Frontal cortex (tissue), 4 donors: ENCODE data around the gene MMP21. TPM values are rescaled to one million over a fixed set of nuclear protein-coding genes. Genes with fewer than 3 reads are reported as not detected.

ENCODE experiments used
- DNase-seq, 2 donors: peaks; one replicate each; pipeline ENCODE4 v3.0.0; 2012; ENCODE audit warnings: low spot score in 2 of 2
- FAIRE-seq: peaks from 2 replicates; lab custom pipeline; 2012; peaks lifted over from hg19 to GRCh38; lab: Jason Lieb, UNC
- small RNA-seq: library from RNA; depleted of rRNA; stranded (forward); fragments of <200 nt; gene quantifications from one replicate; pipeline ENCODE3, GENCODE V24; 2014
- total RNA-seq: library from RNA; depleted of rRNA; stranded (reverse); fragments of >200 nt; gene quantifications from one replicate; pipeline ENCODE4 v1.2.3, GENCODE V29; 2014
- donor health status: control.
- donor health status: control.
- donor health status: control.

MMP21 gene
- total RNA-seq, 1 donor from 2014 or later: 0.41 TPM

DNA sequence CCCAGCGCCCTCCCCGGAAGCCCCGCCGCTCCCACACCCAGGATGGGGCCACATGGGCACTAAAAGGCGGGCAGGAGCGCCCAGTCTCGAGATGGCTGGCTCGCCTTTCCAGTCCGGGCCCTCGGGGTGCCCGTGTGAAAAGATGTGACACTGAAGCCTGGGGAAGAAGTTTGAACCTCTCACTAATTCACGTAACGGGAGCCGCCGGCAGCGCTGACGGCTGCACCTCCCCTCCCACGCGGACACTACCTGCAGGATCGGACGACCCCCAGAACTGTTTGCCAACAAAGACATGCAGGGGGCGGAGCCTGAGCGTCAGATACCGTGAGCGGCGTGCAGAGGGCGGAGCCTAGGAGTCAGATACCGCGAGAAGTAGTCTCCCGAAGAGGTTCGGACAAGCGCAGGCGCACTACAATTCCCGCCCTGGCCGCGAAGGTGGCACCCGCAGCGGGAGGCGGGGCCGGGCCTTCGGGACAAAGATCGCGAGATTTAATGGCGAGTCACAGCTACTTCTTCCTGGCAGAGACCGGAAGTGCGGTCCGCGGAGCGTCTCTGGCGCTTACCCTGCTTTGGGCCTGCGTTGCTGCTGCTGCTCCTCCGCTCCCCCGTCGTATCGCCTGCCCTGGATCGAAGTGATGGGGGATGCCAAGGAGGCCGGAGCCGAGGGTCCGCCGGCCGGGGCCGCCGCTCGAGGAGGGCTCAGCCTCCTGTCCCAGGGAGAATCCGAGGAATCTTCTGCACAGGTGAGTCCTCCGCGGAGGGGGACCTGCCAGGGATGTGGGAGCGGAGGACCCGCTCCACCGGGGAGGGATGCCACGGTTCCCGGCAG is 56.2 kb downstream of the MMP21 start, which contains the start of gene EDRF1:
Gene EDRF1 (plus strand): TSS at position 537 of the 829 bp plus-strand sequence. CDS start 99 bp downstream, at position 636.
- DNase-seq (peak; percentile 86 to 95), FAIRE-seq (no peak)

Small RNA genes within 50 kb of the gene (small RNA-seq; reads per million reads assigned to genes)
- gene MIR4484: 0.10 reads per million

Other genes with a start within 250 kb of the MMP21 start
- 0.41 TPM for gene TEX36, start 92.7 kb downstream of the MMP21 start, total RNA-seq
- gene EDRF1, start 56.1 kb downstream of the MMP21 start, total RNA-seq: 45.2 TPM
- gene UROS, start 47.4 kb upstream of the MMP21 start, total RNA-seq: 51.4 TPM
- gene BCCIP, start 47.7 kb upstream of the MMP21 start, total RNA-seq: 35.9 TPM
- gene DHX32, start 105.5 kb upstream of the MMP21 start, total RNA-seq: 24.9 TPM
- gene FANK1, start 120.7 kb upstream of the MMP21 start, total RNA-seq: 1.2 TPM